ENCODE measurements around the gene KL. TPM values are rescaled to one million over a fixed set of nuclear protein-coding genes. Genes with fewer than 3 reads are reported as not detected.

KL gene
- total and polyA plus RNA-seq, 10 of the 15 experiments (the other 5 are each of a cell fraction or from before 2014, with no cell fraction given) = 0.08 to 2.1 (median 1.4) TPM

- Histone ChIP-seq H3K27ac (ENCODE audit: control insufficient read depth, insufficient read depth) (no peak overlapping the region), H3K4me3 (no peak overlapping the region), H3K9ac (ENCODE audit: control insufficient read depth, insufficient read depth, low read length) (no peak overlapping the region), H4K20me1 (ENCODE audit: control insufficient read depth, insufficient read depth) (no peaks in the 10 kb centered on the region), H2AFZ (ENCODE audit: control insufficient read depth, low read depth, low read length) (no peak overlapping the region), H3K79me2 (ENCODE audit: control insufficient read depth, insufficient read depth, low read length) (no peaks in the 10 kb centered on the region), H3K36me3 (ENCODE audit: control insufficient read depth in 2 of 2, insufficient read depth in 2 of 2, low read length in 1 of 2) (no peaks in the 10 kb centered on the region), H3K4me2 (ENCODE audit: control insufficient read depth, insufficient read depth) (no peak overlapping the region), H3K27me3 (replicated peaks in 1 of 2; ENCODE audit: control insufficient read depth in 2 of 2, insufficient read depth in 2 of 2, low read length in 1 of 2) (peaks cover 0 to 6% of the 10 kb centered on the region in 2 experiments; a peak in 1 of 4 replicates), H3K9me3 (replicated peaks; ENCODE audit: control insufficient read depth, insufficient read depth, low read length) (no peaks in the 10 kb centered on the region; the same call in 2 of the 3 replicates), H3K4me1 (ENCODE audit: control insufficient read depth, insufficient read depth, low read length) (peaks cover 12% of the 10 kb centered on the region)
- ChIA-PET CTCF (interaction anchor here (1.1 to 1.6 kb wide), 5 partner anchors 12 to 706 kb away, joined by 3 to 7 read pairs (median 3); no protein-coding TSS in a partner anchor), RAD21 (ENCODE audit: unreplicated experiment) (interaction anchor here (0.9 to 1.9 kb wide), 6 partner anchors 13 to 433 kb away, joined by 3 to 21 read pairs (median 4); no protein-coding TSS in a partner anchor), SMC1A (ENCODE audit: uncharacterized antibody, unreplicated experiment) (interaction anchor here (0.5 to 2.5 kb wide), 8 partner anchors 34 to 431 kb away, joined by 3 to 14 read pairs (median 4); no protein-coding TSS in a partner anchor), POLR2A (no interaction called here)
- BruUV-seq (replicated peaks) = no TSS peak
- in situ Hi-C loops (cut with MboI) (no loop called here), intact Hi-C loops (cut with micrococcal nuclease; ENCODE audit: unreplicated experiment) (loop anchor here (1.0 to 5.0 kb wide), 2 partner anchors 128 to 372 kb away; no protein-coding TSS in a partner anchor)
- DNase-seq (ENCODE audit: low read depth, low spot score) (no peak), ATAC-seq (no peak), FAIRE-seq (no peak)
- 50% methylated on average over 2 of the region's 2 CpGs for WGBS (ENCODE audit: insufficient coverage, insufficient replicate concordance, low lambda C conversion rate, missing lambda C conversion rate)
- TF ChIP-seq ASH2L (IDR thresholded peaks at IDR 0.05; ENCODE audit: borderline replicate concordance, low read depth) (no peak), ETV6 (conservative IDR thresholded peaks at IDR 0.05 in 1 of 2, IDR thresholded peaks at IDR 0.05 in 1 of 2; ENCODE audit: borderline replicate concordance in 1 of 2, low read depth in 1 of 2) (no peak), NRF1 (conservative IDR thresholded peaks at IDR 0.05; ENCODE audit: low read depth, low read length) (no peak), SMARCA5 (IDR thresholded peaks at IDR 0.05) (no peak), CBFB (IDR thresholded peaks at IDR 0.05; ENCODE audit: low read depth) (no peak), SUZ12 (IDR thresholded peaks at IDR 0.05; ENCODE audit: unreplicated experiment) (no peak), IKZF1 (conservative IDR thresholded peaks at IDR 0.05) (no peak), ZNF217 (IDR thresholded peaks at IDR 0.05) (no peak), RBBP5 (conservative IDR thresholded peaks at IDR 0.05) (no peak), MEF2A (IDR thresholded peaks at IDR 0.05; ENCODE audit: insufficient read depth, low read depth, low read length) (no peak), TBL1XR1 (IDR thresholded peaks at IDR 0.05; ENCODE audit: low read depth, low read length) (no peak), BHLHE40 (IDR thresholded peaks at IDR 0.05; ENCODE audit: borderline replicate concordance in 1 of 2, low read depth in 2 of 2, low read length in 1 of 2) (no peak), NKRF (conservative IDR thresholded peaks at IDR 0.05) (no peak), E4F1 (IDR thresholded peaks at IDR 0.05; ENCODE audit: borderline replicate concordance, partially characterized antibody) (no peak), ZBTB11 (CRISPR knock-in tag; IDR thresholded peaks at IDR 0.05) (no peak), EED (IDR thresholded peaks at IDR 0.05; ENCODE audit: low read depth) (no peak), ZNF384 (IDR thresholded peaks at IDR 0.05; ENCODE audit: borderline replicate concordance, low read depth, low read length) (no peak)
Measured at GRCh38 chr13:33018886-33019285, 2.7 kb downstream of the KL start.

All from GM12878 (cell line).